ENCODE data around the gene TMC1. TPM values are rescaled to one million over a fixed set of nuclear protein-coding genes. Genes with fewer than 3 reads are reported as not detected.

Gene TMC1
- total and polyA plus RNA-seq, 2 of the 13 experiments (the other 11 are each of a cell fraction or from before 2014, with no cell fraction given): 0.02 to 0.03 TPM

DNA sequence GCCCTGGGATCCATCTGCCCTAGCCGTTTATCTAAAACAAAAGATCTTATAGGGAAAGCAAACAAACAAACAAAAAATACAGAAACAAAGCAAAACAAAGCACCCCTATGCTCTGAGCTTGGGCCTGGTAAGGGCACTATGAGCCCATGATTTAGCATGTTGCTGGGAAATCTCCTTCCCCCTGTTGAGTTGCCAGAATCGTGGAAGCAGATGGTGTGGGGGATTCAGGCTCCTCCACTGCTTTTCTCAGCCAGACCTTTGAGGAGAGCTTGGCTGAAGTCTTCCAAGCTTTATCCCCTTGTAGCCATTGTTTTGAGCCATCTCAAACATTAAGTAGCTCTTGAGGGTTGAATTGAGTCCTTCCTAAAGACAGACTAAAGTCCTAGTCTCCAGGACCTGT, 29.9 kb downstream of the TMC1 start:
- ChIA-PET CTCF (ENCODE audit: low intra/inter-chr PET ratio, low total read pairs) (no interaction called here), POLR2A (interaction anchor here (0.6 kb wide), 1 partner anchor 22 kb away, joined by 3 read pairs; no protein-coding TSS in a partner anchor)
- Histone ChIP-seq H3K36me3 (replicated peaks in 1 of 2; ENCODE audit: control insufficient read depth in 1 of 2, insufficient read depth in 2 of 2, low read length in 2 of 2) (no peaks in the 10 kb centered on the region), H2AFZ (ENCODE audit: low read length) (no peak overlapping the region), H3K4me3 (replicated peaks in 1 of 3; ENCODE audit: insufficient read depth in 1 of 3, low read depth in 2 of 3, low read length in 3 of 3) (no peak overlapping the region), H3K9ac (ENCODE audit: insufficient read depth, low read depth, low read length) (no peak overlapping the region), H3K9me3 (ENCODE audit: low read length) (no peaks in the 10 kb centered on the region), H3K27ac (ENCODE audit: extremely low read length, insufficient read depth, low read length) (no peak overlapping the region), H3K4me1 (ENCODE audit: insufficient read depth, low read length) (peaks cover 36% of the 10 kb centered on the region), H3K27me3 (ENCODE audit: control insufficient read depth in 1 of 2, insufficient read depth in 2 of 2, low read length in 2 of 2) (no peaks in the 10 kb centered on the region; a peak in 1 of 5 replicates), H3K4me2 (ENCODE audit: low read depth, low read length) (no peak overlapping the region), H3K79me2 (ENCODE audit: insufficient read depth, low read length) (no peaks in the 10 kb centered on the region), H4K20me1 (ENCODE audit: insufficient read depth, low read length) (no peaks in the 10 kb centered on the region)
- DNase-seq (ENCODE audit: low spot score) (no peak), ATAC-seq (no peak), FAIRE-seq (no peak)
- no TSS peak for BruUV-seq (replicated peaks)
- WGBS (ENCODE audit: low lambda C conversion rate): 35% methylated on average over 2 of the region's 2 CpGs
- in situ Hi-C loops (cut with HindIII; ENCODE audit: extremely low pct_ligation_motif_present, low pct_unique_long_range_greater_than_20kb) (no loop called here), intact Hi-C loops (cut with micrococcal nuclease; ENCODE audit: unreplicated experiment) (no loop called here)
- TF ChIP-seq RARA (CRISPR knock-in tag; IDR thresholded peaks at IDR 0.05) (no peak), HOXA9 (CRISPR knock-in tag; IDR thresholded peaks at IDR 0.05; ENCODE audit: borderline replicate concordance) (no peak), ZNF879 (CRISPR knock-in tag; IDR thresholded peaks at IDR 0.05) (no peak), ZNF230 (CRISPR knock-in tag; IDR thresholded peaks at IDR 0.05) (no peak), JUNB (CRISPR knock-in tag; IDR thresholded peaks at IDR 0.05; ENCODE audit: borderline replicate concordance) (no peak), PHF21A (CRISPR knock-in tag; IDR thresholded peaks at IDR 0.05) (no peak), NFRKB (IDR thresholded peaks at IDR 0.05) (no peak), ZNF143 (CRISPR knock-in tag; IDR thresholded peaks at IDR 0.05) (no peak), ZNF343 (CRISPR knock-in tag; IDR thresholded peaks at IDR 0.05) (no peak), KAT2B (IDR thresholded peaks at IDR 0.05; ENCODE audit: borderline replicate concordance, low read depth, low read length) (no peak), ZNF10 (CRISPR knock-in tag; IDR thresholded peaks at IDR 0.05; ENCODE audit: borderline replicate concordance, low read depth) (no peak), HNRNPUL1 (IDR thresholded peaks at IDR 0.05; ENCODE audit: low read depth, low read length) (no peak)
- TF ChIP-seq, protein P1, sequence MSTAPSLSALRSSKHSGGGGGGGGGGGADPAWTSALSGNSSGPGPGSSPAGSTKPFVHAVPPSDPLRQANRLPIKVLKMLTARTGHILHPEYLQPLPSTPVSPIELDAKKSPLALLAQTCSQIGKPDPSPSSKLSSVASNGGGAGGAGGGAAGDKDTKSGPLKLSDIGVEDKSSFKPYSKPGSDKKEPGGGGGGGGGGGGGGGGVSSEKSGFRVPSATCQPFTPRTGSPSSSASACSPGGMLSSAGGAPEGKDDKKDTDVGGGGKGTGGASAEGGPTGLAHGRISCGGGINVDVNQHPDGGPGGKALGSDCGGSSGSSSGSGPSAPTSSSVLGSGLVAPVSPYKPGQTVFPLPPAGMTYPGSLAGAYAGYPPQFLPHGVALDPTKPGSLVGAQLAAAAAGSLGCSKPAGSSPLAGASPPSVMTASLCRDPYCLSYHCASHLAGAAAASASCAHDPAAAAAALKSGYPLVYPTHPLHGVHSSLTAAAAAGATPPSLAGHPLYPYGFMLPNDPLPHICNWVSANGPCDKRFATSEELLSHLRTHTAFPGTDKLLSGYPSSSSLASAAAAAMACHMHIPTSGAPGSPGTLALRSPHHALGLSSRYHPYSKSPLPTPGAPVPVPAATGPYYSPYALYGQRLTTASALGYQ (CRISPR knock-in tag; IDR thresholded peaks at IDR 0.05): no peak
- TF ChIP-seq, protein P2, sequence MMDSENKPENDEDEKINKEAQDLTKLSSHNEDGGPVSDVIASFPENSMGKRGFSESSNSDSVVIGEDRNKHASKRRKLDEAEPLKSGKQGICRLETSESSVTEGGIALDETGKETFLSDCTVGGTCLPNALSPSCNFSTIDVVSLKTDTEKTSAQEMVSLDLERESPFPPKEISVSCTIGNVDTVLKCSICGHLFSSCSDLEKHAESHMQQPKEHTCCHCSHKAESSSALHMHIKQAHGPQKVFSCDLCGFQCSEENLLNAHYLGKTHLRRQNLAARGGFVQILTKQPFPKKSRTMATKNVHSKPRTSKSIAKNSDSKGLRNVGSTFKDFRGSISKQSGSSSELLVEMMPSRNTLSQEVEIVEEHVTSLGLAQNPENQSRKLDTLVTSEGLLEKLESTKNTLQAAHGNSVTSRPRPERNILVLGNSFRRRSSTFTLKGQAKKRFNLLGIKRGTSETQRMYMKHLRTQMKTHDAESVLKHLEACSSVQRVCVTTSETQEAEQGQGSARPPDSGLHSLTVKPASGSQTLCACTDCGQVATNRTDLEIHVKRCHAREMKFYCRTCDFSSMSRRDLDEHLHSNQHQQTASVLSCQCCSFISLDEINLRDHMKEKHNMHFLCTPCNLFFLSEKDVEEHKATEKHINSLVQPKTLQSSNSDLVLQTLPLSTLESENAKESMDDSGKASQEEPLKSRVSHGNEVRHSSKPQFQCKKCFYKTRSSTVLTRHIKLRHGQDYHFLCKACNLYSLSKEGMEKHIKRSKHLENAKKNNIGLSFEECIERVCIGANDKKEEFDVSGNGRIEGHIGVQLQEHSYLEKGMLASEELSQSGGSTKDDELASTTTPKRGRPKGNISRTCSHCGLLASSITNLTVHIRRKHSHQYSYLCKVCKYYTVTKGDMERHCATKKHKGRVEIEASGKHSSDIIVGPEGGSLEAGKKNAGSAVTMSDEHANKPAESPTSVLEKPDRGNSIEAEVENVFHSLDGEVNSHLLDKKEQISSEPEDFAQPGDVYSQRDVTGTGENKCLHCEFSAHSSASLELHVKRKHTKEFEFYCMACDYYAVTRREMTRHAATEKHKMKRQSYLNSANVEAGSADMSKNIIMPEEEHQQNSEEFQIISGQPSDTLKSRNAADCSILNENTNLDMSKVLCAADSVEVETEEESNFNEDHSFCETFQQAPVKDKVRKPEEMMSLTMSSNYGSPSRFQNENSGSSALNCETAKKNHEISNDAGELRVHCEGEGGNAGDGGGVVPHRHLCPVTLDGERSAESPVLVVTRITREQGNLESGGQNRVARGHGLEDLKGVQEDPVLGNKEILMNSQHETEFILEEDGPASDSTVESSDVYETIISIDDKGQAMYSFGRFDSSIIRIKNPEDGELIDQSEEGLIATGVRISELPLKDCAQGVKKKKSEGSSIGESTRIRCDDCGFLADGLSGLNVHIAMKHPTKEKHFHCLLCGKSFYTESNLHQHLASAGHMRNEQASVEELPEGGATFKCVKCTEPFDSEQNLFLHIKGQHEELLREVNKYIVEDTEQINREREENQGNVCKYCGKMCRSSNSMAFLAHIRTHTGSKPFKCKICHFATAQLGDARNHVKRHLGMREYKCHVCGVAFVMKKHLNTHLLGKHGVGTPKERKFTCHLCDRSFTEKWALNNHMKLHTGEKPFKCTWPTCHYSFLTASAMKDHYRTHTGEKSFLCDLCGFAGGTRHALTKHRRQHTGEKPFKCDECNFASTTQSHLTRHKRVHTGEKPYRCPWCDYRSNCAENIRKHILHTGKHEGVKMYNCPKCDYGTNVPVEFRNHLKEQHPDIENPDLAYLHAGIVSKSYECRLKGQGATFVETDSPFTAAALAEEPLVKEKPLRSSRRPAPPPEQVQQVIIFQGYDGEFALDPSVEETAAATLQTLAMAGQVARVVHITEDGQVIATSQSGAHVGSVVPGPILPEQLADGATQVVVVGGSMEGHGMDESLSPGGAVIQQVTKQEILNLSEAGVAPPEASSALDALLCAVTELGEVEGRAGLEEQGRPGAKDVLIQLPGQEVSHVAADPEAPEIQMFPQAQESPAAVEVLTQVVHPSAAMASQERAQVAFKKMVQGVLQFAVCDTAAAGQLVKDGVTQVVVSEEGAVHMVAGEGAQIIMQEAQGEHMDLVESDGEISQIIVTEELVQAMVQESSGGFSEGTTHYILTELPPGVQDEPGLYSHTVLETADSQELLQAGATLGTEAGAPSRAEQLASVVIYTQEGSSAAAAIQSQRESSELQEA (CRISPR knock-in tag; IDR thresholded peaks at IDR 0.05; ENCODE audit: not compliant biosample characterization): no peak
- TF ChIP-seq, protein P3, sequence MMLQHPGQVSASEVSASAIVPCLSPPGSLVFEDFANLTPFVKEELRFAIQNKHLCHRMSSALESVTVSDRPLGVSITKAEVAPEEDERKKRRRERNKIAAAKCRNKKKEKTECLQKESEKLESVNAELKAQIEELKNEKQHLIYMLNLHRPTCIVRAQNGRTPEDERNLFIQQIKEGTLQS (CRISPR knock-in tag; IDR thresholded peaks at IDR 0.05): no peak

Measured in HepG2 (cell line).